Esophagus squamous epithelium (tissue), 4 donors: ENCODE measurements around the gene CCDC30.

ENCODE experiments used
- POLR2A ChIP-seq, 4 donors: fragments of 450-650 bp; IDR thresholded peaks; one replicate each; pipeline ENCODE4 v1.6.1; 2017; ENCODE audit warnings: antibody characterized with exemption in 4 of 4, mild to moderate bottlenecking in 4 of 4, moderate library complexity in 3 of 4
- TF ChIP-seq, protein P1 (sequence below), 6 experiments: fragments of 450-650 bp in 4 of 6; fragments of 200-600 bp in 2 of 6; sonication (generic) in 2 of 6; IDR thresholded peaks; one replicate each; pipeline ENCODE4 v1.5.1; 2016 to 2019; ENCODE audit warnings: antibody characterized with exemption in 6 of 6, mild to moderate bottlenecking in 4 of 6, moderate library complexity in 4 of 6

DNA sequence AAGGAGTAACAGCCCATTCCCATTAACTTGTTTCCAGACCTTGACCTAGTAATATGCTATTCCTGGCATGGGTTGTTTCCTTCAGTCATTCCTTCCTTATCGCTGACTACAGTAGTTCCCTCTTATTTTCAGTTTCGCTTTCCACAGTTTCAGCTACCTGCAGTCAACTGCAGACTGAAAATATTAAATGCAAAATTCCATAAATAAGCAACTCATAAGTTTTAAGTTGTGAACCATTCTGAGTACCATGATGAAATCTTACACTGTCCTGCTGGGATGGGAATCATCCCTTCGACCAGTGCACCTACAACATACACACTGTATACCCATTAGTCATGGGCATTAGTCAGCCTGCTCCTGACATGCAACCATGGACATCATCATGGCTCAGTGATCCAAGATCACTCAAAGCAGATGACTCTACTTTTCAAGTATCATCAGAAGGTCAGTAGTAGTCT is 66.7 kb downstream of the CCDC30 start:
- TF ChIP-seq, protein P1, sequence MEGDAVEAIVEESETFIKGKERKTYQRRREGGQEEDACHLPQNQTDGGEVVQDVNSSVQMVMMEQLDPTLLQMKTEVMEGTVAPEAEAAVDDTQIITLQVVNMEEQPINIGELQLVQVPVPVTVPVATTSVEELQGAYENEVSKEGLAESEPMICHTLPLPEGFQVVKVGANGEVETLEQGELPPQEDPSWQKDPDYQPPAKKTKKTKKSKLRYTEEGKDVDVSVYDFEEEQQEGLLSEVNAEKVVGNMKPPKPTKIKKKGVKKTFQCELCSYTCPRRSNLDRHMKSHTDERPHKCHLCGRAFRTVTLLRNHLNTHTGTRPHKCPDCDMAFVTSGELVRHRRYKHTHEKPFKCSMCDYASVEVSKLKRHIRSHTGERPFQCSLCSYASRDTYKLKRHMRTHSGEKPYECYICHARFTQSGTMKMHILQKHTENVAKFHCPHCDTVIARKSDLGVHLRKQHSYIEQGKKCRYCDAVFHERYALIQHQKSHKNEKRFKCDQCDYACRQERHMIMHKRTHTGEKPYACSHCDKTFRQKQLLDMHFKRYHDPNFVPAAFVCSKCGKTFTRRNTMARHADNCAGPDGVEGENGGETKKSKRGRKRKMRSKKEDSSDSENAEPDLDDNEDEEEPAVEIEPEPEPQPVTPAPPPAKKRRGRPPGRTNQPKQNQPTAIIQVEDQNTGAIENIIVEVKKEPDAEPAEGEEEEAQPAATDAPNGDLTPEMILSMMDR (IDR thresholded peaks at IDR 0.05): no peak
- TF ChIP-seq POLR2A (IDR thresholded peaks at IDR 0.05): no peak
